ENCODE measurements around the gene CENPVL1.

The CENPVL1 gene

GRCh38 chrX:51747671-51748070, 37.4 kb downstream of the CENPVL1 start:
- no peak for TF ChIP-seq POLR2A (IDR thresholded peaks at IDR 0.05; ENCODE audit: low read depth, low read length)
- FAIRE-seq: no peak
- DNase-seq (ENCODE audit: insufficient read length, low spot score): no peak

- FAIRE-seq (no peak), DNase-seq (ENCODE audit: insufficient read length, low spot score) (no peak)
Observed at GRCh38 chrX:51759055-51759839, 48.9 kb downstream of the CENPVL1 start.

DNA sequence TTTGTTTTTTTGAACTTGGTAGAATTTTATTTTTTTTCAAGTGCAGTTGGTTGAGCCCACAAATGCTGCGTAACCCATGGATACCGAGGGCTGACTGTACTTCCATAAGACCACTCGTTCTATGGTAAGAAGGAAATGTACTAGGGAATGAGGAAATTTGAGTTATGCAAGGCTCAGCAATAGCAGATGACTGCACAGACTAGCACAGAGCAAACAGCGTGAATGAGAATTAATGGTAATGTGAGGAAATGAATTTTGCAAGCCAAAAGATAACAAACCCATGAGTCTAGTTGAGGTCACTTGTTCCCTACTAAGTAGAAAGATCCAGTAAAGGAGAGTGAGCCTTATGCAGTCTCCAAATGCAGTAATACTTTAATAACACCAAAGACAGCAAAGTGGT, 50.3 kb downstream of the CENPVL1 start:
- no peak for TF ChIP-seq POLR2A (IDR thresholded peaks at IDR 0.05; ENCODE audit: low read depth, low read length)
- no peak for FAIRE-seq
- DNase-seq (ENCODE audit: insufficient read length, low spot score): no peak

More at GRCh38 chrX:51759055-51759839, 48.9 kb downstream of the CENPVL1 start:
- TF ChIP-seq POLR2A (IDR thresholded peaks at IDR 0.05; ENCODE audit: low read depth, low read length): no peak
